ENCODE data around the gene HLTF. TPM values are rescaled to one million over a fixed set of nuclear protein-coding genes. Genes with fewer than 3 reads are reported as not detected.

Gene HLTF
- total RNA-seq, 4 donors from 2014 or later = 13.7 to 17.0 (median 15.5) TPM

DNA sequence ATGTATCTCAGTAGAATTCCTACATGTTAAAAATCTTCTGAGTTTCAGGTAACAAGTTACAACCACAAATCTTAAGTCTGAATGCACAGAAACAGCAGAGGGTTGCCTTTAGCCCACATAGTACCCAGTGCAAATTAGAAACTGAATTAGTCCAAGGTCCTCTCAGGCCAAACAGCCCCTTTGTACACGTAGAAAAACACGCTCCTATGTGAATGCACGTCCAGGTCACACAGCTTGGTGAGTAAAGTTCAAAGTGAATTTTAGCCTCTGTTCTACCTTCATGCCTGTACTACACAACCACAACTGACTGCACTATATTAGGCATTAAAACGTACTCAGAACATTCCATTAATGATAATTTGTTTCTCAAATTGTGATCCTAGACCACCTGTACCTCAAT lies 48.6 kb downstream of the HLTF start:
- TF ChIP-seq CTCF (IDR thresholded peaks at IDR 0.05; ENCODE audit: low read depth) = no peak

DNA sequence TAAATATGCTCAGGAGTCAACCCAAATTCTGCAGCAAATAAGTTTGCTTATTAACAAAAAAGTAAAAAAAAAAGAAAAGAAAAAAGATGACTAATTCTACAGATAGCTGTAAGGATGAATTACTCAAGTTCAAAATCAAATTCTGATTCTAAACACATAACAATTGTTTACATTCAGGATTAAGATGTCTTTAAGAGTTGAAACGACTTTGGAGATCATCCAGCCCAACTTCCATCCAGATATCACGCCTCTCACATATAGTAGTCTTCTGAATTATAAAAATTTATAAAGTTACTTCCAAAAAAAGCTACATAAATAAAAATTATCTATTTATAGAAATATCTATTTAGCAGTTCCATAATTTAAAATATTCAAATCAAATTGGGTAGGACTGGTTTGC lies 55.2 kb downstream of the HLTF start:
- no peak for TF ChIP-seq CTCF (IDR thresholded peaks at IDR 0.05; ENCODE audit: low read depth)

DNA sequence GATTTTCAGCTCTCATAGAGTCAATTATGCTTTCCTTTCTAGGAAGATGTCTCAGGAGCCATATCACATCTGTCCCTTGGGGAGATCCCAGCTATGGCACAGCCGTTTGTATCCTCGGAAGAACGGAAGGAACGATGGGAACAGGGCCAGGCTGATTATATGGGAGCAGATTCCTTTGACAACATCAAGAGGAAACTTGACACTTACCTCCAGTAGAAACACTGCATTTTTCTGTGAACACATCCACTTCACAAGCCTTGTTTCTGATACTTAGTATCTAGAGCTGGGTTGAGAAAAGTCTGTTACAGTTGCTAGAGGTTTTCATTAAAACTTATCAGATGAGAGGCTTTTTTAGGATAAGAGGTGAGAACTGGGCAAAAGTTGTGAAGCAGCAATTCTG lies 59.6 kb downstream of the HLTF start:
- TF ChIP-seq CTCF (IDR thresholded peaks at IDR 0.05; ENCODE audit: low read depth) = no peak

DNA sequence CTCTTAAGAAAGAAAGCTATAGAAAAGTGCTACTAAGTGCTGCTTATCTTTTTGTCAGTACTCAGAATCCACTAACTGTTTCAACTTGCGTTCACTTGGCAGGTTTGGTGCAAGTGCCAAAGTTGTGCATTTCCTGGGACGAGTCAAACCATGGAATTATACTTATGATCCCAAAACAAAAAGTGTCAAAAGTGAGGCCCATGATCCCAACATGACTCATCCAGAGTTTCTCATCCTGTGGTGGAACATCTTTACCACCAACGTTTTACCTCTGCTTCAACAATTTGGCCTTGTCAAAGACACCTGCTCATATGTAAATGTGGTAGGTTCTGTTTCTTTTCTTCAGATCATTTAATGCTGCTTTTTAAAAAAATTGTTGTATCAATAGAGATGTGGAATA lies 62.4 kb downstream of the HLTF start:
- TF ChIP-seq CTCF (IDR thresholded peaks at IDR 0.05; ENCODE audit: low read depth) = no peak

- no peak for TF ChIP-seq CTCF (IDR thresholded peaks at IDR 0.05; ENCODE audit: low read depth)
Observed at GRCh38 chr3:149021830-149022229, 64.5 kb downstream of the HLTF start.

DNA sequence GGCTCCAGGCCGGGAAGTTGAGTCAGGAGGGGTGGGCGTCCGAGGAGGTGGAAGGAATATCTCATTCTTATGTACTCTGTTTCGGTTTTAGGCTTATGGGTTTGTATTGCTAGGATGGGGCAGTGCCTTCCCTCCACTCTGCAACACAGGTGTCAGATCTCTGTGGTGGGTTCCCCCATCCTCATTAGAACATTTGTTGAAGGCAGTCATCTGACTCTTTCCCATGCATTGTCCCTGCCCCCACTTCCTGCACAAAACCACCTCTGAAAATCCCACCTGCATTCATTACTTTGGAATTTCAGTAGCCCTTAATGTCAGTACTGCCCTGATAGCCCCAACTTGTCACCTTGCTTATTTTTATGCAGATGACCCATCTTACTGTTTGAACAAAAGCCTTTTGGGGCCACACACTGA lies 65.5 kb downstream of the HLTF start:
- TF ChIP-seq CTCF (IDR thresholded peaks at IDR 0.05; ENCODE audit: low read depth) = no peak

DNA sequence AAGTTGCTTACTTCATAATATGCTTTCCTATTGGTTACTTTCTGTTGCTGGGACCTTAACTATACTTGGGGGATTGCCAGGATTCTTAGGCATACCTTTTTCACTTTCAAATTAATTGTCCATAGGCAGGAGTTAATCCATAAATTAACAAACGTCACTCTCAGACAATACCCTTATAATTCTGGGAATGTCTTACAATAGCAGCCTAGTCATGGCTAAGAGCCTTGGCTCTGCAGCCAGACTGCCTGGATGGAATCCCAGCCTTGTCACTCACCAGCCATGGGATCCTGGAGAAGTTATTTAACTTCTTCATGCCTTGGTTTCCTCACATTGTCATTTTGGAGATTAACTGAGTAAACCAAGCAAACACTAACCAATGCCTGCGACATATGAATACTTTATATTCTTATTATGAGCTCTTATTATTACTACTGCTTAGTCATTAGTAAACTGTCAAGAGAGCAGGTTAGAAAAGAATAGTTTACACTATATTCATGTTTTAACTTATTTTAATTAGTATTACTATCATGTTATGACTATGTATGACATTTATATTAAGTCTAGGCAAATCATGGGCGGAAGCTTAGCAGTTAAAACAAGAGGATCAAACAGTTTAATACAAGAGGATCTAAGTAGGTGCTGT lies 66.0 kb downstream of the HLTF start:
- no peak for TF ChIP-seq CTCF (IDR thresholded peaks at IDR 0.05; ENCODE audit: low read depth)

Data from subcutaneous adipose tissue (tissue), 4 donors.